Fibroblast of skin of scalp (primary cell): ENCODE measurements around the gene EGFL7.

Experiments
- DNase-seq: peaks from one replicate; pipeline ENCODE4 v3.0.0-alpha.2; 2013

Gene EGFL7

DNA sequence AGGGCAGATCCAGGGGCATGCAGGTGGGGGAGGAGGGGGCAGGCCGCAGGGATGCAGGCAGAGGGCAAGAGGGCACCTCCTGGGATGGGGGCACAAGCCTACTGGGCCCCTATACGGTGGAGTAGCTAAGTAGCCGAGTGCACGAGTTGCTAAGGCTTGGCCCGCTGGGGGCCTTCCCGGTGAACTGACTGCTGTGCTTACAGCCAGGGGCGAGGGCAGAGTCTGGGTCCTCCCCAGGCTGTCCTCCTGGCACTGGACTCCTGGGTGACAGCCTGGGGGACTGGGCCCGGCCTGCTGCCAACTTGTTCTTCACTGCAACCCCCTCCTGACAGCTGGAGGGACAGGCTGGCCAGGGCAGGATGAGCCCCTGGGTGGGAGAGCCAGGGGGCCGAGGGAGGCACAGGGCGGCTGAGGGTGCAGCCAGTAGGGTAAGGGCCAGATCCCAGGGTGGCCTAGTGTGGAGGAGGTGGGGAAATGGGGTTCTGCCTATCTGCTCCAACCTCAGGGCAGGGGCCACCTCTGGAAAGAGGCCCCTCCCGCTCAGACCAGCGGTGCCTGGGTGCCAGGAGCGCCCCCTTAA lies 1.7 kb upstream of the EGFL7 start:
- no peak for DNase-seq

DNA sequence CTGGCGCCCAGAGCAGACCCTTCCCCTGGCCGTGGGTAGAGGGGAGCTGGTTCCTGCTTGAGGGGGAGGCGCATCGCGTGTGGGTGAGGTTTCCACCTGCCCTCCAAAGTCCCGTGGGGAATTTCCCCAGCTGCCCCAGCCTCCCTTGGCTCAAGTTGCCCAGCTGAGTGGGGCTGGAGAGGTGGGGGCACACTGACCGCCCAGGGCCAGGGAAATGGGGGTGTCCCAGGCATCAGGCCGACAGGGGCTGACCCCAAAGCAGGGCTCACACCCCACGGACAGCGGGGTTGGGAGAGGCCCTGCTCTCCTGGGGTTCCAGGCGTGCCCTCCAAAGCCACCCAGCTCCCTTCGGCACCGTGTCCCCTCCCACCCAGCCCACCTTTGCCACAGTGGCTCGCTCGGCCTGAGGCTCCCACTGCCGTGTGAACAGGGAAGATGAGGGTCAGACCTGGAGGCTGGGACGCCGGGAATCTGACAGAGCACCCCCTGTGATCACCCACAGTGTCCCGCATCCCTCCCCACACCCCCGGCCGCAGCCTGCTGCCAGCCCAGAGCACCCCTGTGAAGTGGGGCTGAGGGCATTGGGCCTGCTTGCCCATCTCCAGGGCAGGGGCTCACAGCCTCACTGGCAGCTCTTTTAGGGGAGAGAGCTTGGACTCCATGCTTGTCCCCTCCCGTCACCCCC lies 933 bp upstream of the EGFL7 start:
- no peak for DNase-seq

DNA sequence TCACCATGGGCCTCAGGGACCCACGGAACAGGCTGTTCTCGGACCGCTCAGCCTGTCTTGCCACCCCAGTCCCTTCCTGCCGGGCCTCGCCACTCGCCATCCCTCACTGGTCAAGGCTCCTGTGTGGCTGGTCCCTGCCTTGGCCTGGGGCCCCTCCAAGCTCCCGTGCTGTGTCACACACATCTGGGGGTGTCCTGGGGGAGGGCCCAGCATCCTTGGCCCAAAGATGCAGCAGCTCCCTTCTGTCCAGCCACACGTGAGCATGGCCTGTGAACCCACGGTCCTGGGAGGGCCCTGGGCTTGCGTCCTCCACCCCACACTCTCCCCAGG lies 425 bp upstream of the EGFL7 start:
- no peak for DNase-seq

DNA sequence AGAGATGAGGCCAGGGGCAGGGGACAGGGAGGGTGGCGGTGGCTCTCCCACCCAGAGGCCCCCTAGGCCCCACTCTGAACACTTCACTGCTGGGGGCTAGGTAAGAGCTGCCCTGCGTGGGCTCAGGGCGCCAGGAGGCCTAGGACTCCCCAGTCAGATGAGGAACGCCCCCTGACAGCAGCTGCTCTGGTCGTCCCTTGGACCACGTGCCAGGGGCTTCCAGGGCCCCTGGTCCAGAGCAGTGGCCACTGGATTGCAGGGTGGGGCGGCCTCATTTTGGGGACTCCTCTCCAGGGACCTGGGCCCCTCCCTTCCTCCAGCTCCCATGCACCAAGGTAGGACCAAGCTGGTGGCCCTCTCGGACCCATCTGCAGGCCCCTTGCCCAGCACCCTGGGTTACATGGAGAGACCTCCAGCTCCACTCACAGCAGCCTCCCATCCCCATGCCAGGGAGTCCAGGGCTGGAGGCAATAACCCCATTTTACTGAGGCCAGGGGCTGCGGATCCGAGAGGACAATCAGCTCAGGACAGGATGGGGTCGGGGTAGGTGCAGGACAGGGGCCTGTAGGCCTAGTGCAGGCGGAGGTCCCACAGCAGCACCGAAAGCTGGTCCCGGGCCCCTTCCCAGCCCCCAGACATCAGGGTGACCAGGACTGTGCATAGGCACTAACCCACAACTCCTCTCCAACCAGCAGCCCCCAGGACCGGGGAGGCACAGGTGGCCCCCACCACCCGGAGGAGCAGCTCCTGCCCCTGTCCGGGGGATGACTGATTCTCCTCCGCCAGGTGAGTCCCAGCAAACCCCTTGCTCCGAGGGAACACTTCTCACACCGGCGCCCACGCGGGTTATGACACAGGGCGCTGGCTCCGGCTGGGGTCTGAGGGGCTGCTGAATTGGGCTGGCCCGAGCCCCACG lies 1.5 kb downstream of the EGFL7 start:
- no peak for DNase-seq

DNA sequence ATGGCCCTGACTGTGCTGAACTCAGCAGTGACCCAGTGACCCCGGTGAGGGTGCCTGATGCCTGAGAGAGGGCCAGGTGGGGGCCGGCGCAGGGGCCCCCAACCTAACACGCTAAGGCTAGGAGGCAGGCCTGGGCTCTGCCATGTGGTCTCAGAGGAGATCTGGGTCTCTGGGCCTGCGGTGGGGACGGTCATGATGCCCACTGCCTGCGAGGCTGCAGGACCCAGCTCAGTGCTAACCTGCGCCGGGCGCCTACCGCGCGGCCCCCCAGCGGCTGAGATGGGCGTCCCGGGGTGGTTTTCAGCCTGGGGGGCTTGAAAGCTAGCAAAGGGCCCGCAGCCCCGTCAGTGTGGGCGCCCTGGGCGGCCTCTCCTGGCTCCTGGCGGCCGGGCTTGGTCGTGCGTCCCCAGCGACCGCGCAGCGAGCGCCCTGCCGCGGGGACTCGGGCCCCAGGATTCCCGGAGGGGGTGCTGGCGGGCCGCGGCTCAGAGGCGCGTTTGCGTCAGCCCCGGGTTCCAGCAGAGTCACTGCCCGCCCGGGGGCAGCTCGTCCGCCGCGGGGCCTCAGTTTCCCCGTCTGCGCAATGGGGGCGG lies 2.5 kb downstream of the EGFL7 start:
- DNase-seq, result peak; percentile 23

DNA sequence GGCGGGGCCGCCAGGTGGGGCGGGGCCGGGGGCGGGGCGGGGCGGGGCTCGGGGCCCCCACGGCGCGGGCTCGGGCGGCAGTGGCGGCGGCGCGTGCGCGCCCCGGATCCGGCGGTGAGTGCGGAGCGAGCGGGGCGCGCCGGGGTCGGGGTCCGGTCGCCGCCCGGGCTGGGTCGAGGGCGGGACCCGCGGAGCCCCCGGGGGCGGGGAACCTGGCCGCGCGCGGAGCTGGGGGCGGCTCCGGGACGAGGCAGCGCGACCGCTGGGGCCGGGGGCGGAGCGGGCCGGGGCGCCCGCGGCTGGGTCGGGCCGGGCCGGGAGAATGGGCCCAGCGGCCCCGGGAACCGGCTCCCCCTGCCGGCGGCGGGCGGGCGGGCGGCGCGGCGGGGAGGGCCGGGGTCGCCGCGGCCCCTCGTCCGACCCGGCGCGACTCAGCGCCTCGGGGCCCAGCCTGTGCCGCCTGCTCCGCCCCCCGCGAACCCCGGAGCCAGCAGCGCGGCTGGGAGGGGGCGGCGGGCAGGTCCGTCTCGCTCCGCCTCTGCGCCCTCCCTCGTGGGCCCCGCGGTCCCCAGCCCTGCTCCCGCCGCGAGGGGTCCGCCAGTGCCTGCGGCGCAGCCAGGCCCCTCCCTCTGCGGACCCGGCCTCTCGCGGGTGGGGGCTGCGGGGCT lies 3.1 kb downstream of the EGFL7 start:
- no peak for DNase-seq

DNA sequence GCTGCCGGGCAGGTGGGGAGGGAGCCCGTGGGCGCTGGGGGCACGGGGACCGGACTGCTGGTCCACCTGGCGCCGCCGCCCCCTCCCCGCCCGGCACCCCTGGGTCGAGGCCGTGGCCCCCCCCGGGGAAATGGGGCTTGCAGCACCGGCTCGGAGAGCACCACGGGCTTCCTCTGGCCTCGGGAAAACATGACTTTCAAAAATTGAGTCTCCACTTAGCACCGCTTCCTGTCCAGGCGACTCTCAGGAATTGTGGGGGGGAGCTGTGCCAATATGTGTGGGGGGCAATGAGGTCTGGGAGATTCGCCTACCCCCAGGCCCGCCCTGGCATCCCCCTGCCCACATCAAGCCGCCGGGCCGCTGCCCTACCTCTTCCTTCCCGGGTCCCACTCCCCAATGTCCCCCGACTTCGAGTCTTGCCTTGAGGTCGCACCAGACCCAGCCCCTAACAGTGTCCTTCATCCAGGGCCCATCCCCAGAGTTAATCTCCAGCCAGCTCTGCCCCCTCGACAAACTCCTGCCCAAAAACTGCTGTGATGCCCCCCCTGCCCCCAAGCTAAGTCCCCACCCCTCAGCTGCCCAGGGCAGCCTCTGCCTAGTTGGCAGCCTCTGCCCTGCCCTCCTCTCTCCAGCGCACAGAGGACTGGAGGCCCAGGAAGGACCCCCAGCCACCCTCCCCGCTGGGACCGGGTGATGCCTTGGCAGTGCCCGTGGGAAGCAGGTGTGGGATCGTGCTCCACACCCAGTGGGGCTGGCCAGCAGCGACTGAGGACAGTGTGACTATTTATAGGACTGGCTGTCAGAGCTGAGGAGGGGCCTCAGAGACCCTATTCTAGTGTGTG lies 3.9 kb downstream of the EGFL7 start:
- no peak for DNase-seq

DNA sequence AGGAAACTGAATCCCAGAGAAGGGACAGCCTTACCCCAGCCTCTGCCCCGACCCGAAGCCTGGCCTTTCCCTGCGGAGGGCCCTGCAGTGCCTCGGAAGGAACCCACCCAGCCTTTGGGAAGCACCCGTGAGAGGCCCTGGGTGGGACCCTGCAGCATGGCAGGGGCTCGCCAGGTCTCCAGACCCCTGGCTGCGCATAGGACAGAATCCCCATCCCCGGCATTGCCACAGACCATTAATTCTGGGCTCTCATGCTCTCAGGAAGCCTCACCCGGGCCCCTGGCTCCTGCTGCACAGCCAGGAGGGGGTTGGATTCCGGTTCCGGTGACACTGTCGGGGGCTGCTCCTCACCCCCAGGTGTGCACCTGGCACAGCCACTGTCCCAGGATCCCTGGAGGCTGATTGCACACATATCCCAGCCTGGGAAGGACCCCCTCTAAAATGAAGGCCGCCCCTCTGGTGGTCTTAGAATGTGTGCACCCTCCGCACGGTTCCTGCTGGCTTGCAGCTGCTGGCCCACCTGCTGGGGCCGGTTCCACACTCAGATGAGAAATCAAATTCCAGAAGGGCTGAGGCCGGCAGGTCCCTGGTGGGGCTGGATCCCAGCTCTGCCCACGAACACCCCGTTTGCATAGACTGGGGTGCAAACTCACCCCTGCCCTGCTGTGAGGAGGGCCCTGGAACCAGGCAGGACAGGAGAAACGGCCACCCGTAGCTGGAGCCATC lies 4.7 kb downstream of the EGFL7 start:
- no peak for DNase-seq

DNA sequence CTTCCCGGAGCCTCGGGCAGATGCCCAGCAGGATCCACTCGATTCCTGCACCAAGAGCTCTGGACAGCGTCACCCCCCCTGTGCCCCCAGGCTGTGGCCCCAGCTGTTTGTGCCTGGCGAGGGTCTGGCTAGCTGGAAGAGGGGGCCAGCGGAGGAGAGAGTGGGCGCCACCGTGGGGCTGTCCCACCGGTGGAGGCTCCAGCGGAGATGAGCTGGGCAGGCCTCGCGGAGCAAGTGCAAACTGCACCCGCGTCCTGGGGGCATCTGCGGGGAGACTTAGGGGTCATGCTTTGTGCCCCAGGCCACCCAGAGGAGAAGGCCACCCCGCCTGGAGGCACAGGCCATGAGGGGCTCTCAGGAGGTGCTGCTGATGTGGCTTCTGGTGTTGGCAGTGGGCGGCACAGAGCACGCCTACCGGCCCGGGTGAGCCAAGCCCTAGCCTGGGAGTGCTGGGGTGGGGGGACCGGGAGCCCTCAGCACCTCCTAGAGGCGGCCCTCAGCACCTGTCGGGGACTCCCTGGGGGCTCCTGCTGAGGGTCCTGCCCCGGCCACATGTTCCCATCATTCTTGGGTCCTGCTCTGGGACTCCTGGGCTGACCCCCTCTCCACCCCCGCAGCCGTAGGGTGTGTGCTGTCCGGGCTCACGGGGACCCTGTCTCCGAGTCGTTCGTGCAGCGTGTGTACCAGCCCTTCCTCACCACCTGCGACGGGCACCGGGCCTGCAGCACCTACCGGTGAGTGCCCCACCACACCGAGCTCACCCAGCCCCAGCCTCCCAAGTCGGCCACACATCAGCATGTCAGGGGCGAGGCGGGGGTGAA lies 5.4 kb downstream of the EGFL7 start:
- no peak for DNase-seq

DNA sequence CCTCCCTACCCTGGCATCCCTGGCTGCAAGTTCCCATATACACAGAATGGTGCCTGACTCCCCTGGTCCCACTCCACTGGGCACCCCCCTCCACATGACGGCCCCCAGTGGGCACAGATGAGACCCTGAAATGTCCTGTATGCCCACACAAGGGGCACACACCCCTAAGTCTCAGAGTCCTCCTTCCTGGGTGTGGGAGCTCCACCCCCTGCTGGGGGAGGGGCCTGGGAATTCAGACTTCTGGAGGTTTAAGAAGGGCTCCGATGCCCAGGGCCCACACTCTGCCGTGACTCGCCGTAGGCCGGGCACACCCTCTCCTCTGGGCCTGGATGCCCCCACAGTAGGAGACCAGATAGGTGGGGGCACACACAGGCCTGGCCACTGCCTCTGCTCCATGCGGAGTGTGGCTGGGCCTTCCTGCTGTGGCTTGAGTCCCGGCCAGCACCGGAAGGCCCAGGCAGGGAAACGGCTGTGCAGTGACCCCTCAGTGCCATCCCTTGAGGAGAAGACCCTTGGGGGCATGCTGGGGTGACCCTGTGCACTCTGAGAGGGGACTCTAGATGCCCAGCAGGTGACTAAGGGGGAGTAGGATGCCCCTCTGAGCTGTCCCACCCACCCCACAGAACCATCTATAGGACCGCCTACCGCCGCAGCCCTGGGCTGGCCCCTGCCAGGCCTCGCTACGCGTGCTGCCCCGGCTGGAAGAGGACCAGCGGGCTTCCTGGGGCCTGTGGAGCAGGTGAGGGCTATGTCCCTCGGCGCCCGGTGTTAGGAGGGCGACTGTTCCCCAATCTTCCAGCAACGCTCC lies 6.5 kb downstream of the EGFL7 start:
- no peak for DNase-seq

DNA sequence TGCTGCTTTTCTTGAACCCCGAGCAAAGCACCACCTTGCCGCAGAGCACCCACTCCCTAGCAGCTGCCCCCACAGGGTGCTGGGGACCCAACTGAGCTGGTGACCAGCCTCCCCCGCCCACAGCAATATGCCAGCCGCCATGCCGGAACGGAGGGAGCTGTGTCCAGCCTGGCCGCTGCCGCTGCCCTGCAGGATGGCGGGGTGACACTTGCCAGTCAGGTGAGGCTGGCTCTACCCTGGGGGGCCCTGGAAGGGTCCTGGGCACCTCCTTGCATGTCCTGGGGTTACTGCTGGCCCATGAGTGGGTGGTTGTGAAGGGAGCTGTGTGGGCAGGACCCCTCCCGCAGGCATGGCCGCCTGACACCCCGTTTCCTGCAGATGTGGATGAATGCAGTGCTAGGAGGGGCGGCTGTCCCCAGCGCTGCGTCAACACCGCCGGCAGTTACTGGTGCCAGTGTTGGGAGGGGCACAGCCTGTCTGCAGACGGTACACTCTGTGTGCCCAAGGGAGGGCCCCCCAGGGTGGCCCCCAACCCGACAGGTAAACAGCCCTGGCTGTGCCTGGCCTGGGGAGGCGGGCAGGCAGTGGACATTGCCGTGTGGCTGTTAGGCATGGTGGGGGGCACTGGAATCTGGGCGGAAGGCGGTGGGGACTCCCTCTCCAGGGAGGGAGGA lies 7.2 kb downstream of the EGFL7 start:
- DNase-seq, result no peak

DNA sequence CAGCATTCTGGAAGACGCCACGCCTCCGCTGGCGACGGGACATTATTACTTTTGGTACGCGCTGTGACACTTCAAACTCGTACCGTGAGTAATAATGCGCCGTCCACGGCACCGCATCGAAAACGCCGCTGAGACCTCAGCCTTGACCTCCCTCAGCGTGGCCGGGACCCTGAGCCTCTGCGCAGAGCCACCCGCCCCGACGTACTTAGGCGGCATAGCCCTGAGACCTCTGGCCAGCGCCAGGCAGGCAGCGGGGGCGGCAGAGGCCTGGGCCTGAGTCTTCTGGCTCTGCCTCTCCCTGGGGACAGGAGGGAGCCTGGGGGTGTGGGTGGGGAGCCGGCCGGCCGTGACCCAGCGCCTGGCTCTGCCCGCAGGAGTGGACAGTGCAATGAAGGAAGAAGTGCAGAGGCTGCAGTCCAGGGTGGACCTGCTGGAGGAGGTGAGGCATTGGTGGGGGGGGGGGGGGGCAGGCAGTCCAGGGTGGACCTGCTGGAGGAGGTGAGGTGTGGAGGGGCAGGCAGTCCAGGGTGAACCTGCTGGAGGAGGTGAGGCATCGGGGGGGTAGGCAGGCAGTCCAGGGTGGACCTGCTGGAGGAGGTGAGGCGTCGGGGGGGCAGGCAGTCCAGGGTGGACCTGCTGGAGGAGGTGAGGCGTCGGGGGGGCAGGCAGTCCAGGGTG lies 8.0 kb downstream of the EGFL7 start:
- DNase-seq, result no peak

DNA sequence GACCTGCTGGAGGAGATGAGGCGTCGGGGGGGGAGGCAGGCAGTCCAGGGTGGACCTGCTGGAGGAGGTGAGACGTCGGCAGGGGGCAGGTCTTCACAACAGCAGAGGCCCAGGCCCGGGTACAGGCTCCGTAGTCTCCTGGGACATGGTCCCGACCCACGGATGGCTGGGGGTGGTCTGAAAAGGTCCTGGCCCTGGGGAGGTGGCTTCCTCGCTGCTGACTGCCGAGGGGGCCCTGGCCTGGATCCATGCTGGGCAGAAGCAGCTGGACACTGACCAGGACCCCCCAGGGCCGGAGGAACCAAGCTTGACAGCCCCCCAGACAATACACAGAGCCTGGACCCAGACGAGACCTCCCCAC lies 8.5 kb downstream of the EGFL7 start:
- DNase-seq, result no peak

DNA sequence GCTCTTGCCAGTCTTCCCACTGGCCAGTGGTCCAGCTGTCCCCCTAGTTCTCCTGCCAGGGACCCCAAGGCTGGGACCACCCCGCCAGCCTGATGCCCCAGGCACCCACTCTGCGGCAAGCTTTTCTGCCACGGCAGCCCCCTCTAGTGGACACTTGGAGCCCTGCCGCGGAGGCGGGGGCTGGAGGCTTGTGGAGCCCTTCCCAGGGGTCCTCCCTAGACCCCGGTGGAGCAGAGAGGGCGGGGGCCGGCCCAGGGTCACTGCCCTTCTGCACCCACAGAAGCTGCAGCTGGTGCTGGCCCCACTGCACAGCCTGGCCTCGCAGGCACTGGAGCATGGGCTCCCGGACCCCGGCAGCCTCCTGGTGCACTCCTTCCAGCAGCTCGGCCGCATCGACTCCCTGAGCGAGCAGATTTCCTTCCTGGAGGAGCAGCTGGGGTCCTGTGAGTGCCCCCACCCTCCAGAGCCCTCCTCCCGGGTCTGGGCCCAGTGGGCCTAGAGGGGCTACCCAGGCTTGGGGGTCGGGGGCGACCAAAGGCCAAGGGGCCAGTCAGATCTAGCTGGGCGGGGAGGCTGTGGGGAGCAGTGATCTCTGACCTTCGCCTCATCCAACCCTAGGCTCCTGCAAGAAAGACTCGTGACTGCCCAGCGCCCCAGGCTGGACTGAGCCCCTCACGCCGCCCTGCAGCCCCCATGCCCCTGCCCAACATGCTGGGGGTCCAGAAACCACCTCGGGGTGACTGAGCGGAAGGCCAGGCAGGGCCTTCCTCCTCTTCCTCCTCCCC lies 9.1 kb downstream of the EGFL7 start:
- DNase-seq, result no peak

DNA sequence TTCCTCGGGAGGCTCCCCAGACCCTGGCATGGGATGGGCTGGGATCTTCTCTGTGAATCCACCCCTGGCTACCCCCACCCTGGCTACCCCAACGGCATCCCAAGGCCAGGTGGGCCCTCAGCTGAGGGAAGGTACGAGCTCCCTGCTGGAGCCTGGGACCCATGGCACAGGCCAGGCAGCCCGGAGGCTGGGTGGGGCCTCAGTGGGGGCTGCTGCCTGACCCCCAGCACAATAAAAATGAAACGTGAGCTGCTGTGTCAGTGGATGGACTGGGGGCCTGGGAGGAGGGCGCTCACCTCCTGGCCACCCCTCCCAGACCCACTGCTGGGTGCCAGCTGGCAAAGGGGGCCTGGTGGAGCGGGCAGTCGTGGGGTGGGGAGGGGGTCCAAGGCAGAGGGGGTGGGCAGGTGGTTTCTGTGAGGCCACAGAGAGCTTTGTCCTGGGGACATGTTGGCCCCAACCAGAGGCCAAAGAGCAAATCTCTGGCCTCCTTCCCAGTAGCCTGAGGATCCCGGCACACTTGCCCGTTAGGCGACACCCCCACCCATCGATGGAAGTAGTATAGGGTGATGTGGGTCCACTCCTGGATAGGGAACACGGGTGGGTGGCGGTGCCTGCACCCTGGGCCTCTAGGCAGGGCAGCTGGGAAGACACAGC lies 9.8 kb downstream of the EGFL7 start:
- no peak for DNase-seq

DNA sequence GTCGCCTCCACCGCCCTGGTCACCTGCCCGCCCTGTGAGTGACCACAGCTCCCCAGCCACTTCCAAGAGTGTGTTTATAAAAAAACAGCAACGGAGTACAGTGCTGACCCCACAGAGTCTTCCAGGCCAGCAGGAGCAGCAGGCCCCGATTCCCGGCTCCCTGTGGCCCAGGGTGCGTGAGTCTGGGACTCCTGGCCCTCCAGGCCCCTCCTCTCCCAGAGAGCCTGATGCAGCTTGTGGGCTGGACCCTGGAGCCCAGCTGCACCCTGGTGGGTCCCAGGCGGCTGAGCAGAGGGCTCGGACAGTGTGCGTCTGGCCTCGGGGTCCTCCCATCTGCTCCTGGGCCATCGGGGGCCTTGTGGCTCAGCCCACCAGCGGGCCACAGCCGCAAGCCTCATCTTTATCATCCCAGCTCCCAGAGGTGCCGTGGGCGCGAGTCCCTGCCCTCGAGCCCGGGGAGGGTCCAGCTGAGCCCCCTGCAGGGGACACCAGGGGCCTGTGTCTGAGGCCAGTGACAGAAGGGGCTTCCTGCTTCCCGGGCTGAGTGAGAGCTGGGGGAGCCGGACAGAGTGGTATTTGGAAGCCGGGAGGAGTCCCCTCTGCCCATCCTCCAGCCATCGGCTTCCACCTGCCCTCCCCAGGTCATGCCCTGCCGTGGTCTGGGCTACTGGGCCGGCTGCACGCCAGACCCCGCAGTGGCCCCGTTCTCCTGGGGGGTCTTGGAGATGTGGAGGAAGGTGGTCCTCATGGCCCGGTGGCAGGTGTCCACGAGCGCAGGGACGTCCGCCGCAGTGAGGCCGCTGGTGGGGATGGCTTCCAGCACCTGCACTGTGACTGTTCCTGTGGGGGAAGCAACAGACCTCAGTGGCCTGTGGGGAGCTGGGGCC lies 10.6 kb downstream of the EGFL7 start:
- DNase-seq, result no peak
